Activated gamma-delta T cell (primary cell): ENCODE measurements around the gene RIPOR3.
"Not testable (repeated sequence)": the region's sequence is repeated elsewhere in the genome, so short reads cannot be mapped to it uniquely, and the experiment has no call there.

ENCODE experiments used
- DNase-seq: peaks from one replicate; lab custom pipeline; 2025; lab: John Stamatoyannopoulos, UW

The RIPOR3 gene

GRCh38 chr20:50724851-50725723 is 33.7 kb upstream of the RIPOR3 start:
- no peak for DNase-seq

DNA sequence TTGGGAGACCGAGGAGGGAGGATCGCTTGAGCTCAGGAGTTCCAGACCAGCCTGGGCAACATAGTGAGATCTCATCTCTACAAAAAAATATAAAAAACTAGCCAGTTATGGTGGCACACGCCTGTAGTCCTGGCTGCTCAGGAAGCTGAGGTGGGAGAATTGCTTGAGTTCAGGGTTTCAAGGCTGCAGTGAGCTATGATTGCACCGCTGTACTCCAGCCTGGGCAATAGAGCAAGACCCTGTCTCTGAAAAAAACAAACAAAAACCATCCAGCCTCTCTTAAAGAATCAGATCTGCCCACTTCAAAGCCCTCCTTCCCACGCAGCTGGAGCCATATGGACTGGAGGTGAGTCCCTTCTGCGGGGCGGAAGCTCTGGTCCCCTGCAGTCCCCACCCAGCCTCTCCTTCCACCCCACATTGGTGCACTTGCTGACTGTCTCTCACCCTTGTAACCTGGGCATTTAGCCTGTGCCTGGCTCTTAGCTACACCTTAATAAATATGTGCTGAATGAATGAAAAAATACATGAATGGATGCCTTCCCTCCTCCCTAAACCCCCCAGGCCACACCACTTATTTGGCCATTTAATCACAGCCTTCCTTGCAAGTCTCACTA is 32.9 kb upstream of the RIPOR3 start:
- DNase-seq: no peak

DNA sequence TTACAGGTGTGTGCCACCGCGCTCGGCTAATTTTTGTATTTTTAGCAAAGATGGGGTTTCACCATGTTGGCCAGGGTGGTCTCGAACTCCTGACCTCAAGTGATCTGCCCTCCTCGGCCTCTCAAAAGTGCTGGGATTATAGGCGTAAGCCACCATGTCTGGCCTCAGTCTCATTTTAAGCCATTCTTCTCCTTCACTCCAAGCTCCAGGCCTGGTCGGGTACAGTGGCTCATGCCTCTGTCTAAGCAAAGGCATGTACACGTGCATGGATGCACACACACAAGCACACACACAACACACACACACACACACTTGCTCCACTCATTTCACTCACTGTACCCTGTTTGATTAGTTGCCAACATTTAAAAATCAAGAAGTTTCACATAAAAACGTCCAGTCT is 32.3 kb upstream of the RIPOR3 start:
- DNase-seq: no peak

DNA sequence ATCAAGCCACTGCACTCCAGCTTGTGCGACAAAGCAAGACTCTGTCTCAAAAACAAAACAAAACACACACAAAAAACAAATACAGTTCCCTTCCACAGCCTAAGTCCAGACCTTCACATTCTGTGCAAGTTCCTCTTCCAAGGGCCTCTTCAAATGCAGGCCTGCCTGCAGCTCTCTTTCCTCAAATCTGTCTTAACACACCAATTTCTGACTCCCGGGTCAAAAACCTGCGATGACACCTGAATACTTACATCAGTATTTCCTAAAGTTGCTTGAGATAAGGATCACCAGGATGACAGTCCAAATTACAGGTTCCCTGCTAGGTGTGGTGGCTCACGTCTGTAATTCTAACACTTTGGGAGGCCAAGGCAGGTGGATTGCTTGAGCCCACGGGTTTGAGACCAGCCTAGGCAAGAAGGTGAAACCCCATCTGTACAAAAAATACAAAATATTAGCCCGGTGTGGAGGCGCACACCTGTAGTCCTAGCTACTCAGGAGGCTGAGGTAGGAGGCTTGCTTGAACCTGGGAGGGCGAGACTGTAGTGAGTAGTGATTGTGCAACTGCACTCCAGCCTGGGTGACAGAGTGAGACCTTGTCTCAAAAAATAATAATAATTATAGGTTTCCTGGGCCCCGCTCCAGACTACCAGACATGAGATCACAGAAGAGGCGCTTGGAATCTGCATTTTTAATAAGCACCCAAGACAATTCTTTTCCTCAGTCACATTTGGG is 31.2 kb upstream of the RIPOR3 start:
- no peak for DNase-seq

GRCh38 chr20:50721881-50722281 is 30.5 kb upstream of the RIPOR3 start:
- no peak for DNase-seq

DNA sequence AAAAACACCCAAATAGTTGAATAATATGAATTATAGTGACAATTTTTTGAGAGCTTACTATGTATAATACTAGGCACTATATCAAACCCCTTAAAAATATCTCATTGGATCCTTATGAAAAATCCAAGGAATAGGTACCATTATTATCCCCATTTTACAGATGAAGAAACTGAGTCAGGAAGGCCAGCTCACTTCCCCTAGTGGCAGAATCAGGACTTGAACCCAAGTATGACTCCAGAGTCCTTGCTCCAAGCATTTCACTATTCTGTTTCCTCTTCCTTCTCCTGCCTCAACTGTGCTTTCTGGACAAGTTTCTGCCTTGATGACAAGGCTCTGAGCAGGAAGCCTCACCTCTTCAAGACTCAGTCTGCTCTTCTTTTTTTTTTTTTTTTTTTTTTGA is 29.2 kb upstream of the RIPOR3 start:
- DNase-seq: no peak

DNA sequence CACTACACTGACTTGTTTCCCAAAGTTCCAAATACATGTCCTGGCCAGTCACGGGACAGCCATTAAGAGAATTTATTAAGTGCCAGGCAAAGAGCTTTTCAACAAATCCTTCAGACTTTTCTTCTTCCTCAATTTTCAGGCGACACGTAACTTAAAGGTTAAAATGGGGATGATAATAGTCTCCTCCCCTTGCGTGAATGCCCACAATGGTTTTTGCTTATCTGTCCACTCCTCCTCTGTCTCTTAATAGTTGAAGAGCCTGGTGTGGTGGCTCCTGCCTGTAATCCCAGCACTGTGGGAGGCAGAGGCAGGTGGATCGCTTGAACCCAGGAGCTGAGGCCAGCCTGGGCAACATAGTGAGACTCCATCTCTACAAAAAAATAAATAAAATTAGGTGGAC is 28.7 kb upstream of the RIPOR3 start:
- no peak for DNase-seq

- DNase-seq: no peak
These were observed 28.0 kb upstream of the RIPOR3 start for GRCh38 chr20:50719328-50719727.

- no peak for DNase-seq
These were observed 26.8 kb upstream of the RIPOR3 start for GRCh38 chr20:50717974-50718761.

DNA sequence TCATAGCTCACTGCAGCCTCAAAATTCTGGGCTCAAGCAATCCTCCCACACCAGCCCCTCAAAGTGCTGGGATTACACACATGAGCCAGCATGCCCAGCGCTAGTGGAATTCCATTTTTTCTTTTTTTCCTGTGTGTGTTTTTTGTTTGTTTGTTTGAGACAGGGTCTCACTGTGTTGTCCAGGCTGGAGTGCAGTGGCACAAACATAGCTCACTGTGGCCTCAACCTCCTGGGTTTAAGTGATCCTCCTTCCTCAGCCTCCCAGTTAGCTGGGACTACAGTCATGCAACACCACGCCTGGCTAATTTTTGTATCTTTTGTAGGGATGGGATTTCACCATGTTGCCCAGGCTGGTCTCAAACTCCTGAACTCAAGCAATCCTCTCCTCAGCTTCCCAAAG is 26.0 kb upstream of the RIPOR3 start:
- no peak for DNase-seq

GRCh38 chr20:50716518-50716917 is 25.2 kb upstream of the RIPOR3 start:
- DNase-seq: no peak

- no peak for DNase-seq
These were observed 24.4 kb upstream of the RIPOR3 start for GRCh38 chr20:50715694-50716093.

DNA sequence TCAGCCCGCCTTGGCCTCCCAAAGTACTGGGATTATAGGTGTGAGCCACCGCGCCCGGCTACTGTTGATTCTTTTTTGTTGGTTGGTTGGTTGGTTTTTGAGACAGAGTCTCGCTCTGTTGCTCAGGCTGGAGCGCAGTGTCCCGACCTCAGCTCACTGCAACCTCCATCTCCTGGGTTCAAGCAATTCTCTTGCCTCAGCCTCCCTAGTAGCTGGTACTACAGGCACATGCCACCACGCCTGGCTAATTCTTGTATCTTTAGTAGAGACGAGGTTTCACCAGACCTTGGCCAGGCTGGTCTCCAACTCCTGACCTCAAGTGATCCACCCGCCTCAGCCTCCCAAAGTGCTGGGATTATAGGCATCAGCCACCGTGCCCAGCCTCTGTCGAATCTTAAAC is 23.1 kb upstream of the RIPOR3 start:
- not testable (repeated sequence) for DNase-seq

DNA sequence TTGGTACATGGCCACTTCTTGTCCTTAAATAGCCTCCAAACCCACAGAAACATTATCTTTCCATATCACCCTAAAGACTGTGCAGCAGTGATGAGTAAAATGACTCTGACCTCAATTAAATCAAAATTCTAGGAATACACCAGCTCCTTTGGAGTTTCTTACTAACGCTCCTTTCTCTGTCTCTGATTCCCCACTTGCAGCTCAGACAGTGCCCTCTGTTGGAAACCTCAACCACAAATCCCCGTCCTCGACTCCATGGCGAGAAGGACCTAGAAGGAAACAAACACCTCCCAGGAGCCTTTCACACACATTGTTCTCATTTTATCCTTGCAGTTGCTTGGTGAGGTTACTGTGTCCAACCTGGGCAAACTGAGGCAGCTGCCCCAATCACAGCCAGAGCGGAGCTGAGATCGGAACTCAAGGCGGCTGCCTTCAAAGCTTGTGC is 22.3 kb upstream of the RIPOR3 start:
- no peak for DNase-seq

- DNase-seq: no peak
These were observed 21.7 kb upstream of the RIPOR3 start for GRCh38 chr20:50712771-50713656.

GRCh38 chr20:50711113-50711825 is 19.9 kb upstream of the RIPOR3 start:
- no peak for DNase-seq

DNA sequence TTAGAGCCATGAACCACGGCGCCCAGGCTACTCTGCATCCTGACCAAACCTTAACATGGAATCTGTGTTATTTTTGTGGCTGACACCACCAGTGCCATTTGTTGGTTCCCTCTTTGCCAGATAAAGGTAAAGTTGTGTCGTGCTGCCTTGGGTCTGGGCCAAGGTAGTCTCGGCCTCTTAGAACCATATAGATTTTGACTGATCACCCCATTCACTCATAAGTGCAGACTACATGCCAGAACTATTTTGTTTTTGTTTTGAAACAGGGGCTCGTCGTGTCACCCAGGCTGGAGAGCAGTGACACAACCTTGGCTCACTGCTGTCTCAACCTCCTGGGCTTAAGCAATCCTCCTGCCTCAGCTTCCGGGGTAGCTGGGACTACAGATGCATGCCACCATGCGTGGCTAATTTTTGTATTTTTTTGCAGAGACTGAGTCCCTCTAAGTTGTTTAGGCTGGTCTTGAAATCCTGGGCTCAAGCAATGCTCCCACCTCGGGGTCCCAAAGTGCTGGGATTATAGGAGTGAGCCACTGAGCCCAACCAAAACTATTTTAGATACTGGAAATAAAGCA is 19.2 kb upstream of the RIPOR3 start:
- no peak for DNase-seq

DNA sequence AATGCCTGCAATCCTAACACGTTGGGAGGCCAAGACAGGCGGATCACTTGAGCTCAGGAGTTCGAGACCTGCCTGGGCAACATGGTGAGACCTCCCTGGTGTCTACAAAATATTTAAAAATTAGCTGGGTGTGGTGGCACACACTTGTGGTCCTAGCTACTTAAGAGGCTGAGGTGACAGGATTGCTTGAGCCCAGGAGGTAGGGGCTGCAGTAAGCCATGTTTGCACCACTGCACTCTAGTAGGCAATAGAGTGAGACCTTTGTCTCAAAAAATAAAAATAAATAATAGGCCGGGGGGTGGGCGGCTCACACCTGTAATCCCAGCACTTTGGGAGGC is 18.3 kb upstream of the RIPOR3 start:
- DNase-seq: no peak

DNA sequence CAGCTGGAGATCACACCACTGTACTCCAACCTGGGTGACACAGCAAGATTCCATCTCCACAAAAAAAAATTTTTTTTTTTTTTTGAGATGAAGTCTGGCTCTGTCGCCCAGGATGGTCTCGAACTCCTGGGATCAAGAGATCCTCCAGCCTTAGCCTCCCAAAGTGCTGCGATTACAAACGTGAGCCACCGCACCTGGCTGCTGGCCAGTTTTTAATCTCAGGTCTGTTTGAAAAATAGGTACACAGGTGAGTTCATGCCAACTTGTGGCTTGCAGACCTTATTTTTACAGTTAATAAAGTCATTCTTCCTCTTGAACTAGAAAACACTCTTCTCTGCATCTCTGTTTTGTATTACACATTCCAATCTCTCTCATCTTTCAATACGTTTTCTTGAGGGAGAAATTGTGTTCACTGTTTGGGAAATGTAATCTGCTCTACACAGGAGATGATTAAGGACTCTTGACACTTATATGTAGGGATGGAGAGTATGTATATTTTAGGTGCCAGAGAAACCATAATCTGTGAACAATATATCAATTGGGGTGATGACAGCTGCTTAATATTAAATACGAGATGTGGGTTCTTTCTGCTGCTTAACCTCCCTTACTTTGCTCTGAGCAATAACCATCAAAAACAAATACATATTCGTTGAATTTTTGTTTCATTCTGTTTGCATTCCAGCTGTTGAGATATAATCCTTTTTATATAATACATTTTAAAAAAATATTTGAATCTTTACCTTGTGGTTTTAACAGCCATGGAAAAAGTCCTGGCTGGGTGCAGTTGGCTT is 17.7 kb upstream of the RIPOR3 start:
- DNase-seq: no peak
